OCI-LY1 (cell line): Measurements from ENCODE around the gene HLTF.

Source experiments
- H2AFZ ChIP-seq: fragments of 200-600 bp; sonication (generic), shearing (Covaris generic); 2 replicates; pipeline ENCODE4 v1.6.0; 2014; ENCODE audit warnings: antibody characterized with exemption, mild to moderate bottlenecking, low read length
- H3F3A ChIP-seq: fragments of 200-600 bp; sonication (generic), shearing (Covaris generic); 2 replicates; pipeline ENCODE4 v1.6.0; 2014; ENCODE audit warnings: mild to moderate bottlenecking, antibody characterized with exemption, low read length, moderate library complexity; ENCODE audit not compliant: insufficient read depth
- H3K27ac ChIP-seq: fragments of 200-600 bp; sonication (generic); 2 replicates; pipeline ENCODE4 v1.5.1; 2014; ENCODE audit warnings: low read length, mixed run types, mild to moderate bottlenecking, low read depth; ENCODE audit not compliant: poor library complexity, severe bottlenecking
- H3K27me3 ChIP-seq: fragments of 200-600 bp; sonication (generic); 2 replicates; pipeline ENCODE4 v1.6.0; 2014; ENCODE audit warnings: antibody characterized with exemption, mild to moderate bottlenecking, low read length, moderate library complexity; ENCODE audit not compliant: insufficient read depth
- H3K36me3 ChIP-seq: fragments of 200-600 bp; sonication (generic); 2 replicates; pipeline ENCODE4 v1.6.1; 2014; ENCODE audit warnings: mild to moderate bottlenecking, antibody characterized with exemption, low read length, moderate library complexity, mixed read lengths; ENCODE audit not compliant: insufficient read depth
- H3K4me1 ChIP-seq: fragments of 200-600 bp; sonication (generic); 2 replicates; pipeline ENCODE4 v1.5.1; 2014; ENCODE audit warnings: mild to moderate bottlenecking, low read length, moderate library complexity; ENCODE audit not compliant: insufficient read depth, severe bottlenecking
- H3K4me2 ChIP-seq: fragments of 200-600 bp; sonication (generic), shearing (Covaris generic); 2 replicates; pipeline ENCODE4 v1.6.1; 2014; ENCODE audit warnings: low read length
- H3K4me3 ChIP-seq: fragments of 200-600 bp; sonication (generic); 2 replicates; pipeline ENCODE4 v1.5.1; 2014; ENCODE audit warnings: low read length, low read depth, mild to moderate bottlenecking, mixed read lengths; ENCODE audit not compliant: poor library complexity, severe bottlenecking
- H3K79me2 ChIP-seq: fragments of 200-600 bp; shearing (Covaris generic); 2 replicates; pipeline ENCODE4 v1.6.1; 2016; ENCODE audit warnings: mixed run types, low read length, mixed read lengths; ENCODE audit not compliant: insufficient read depth
- H3K9ac ChIP-seq: fragments of 200-600 bp; sonication (generic), shearing (Covaris generic); 2 replicates; pipeline ENCODE4 v1.6.1; 2014; ENCODE audit warnings: mild to moderate bottlenecking, low read length, mixed read lengths
- H3K9me2 ChIP-seq: fragments of 200-600 bp; sonication (generic), shearing (Covaris generic); 2 replicates; pipeline ENCODE4 v1.6.1; 2014; ENCODE audit warnings: low read depth, mild to moderate bottlenecking, low read length, mixed read lengths
- H3K9me3 ChIP-seq: fragments of 200-600 bp; shearing (Covaris generic); 2 replicates; pipeline ENCODE4 v1.6.1; 2014; ENCODE audit warnings: low read length, mixed read lengths
- H4K20me1 ChIP-seq: fragments of 200-600 bp; sonication (generic), shearing (Covaris generic); 2 replicates; pipeline ENCODE4 v1.6.0; 2016; ENCODE audit warnings: mild to moderate bottlenecking, low read length; ENCODE audit not compliant: insufficient read depth
- CTCF ChIP-seq: fragments of 200-600 bp; sonication (generic), shearing (Covaris generic); IDR thresholded peaks from 2 replicates; pipeline ENCODE4 v1.5.1; 2017; ENCODE audit warnings: mild to moderate bottlenecking, antibody characterized with exemption, low read length, moderate library complexity, mixed read lengths
- EZH2 ChIP-seq: fragments of 200-600 bp; sonication (generic), shearing (Covaris generic); IDR thresholded peaks from 2 replicates; pipeline ENCODE4 v1.8.0; 2017; ENCODE audit warnings: borderline replicate concordance, mixed run types, mild to moderate bottlenecking, antibody characterized with exemption, low read length, moderate library complexity, mixed read lengths

HLTF gene

DNA sequence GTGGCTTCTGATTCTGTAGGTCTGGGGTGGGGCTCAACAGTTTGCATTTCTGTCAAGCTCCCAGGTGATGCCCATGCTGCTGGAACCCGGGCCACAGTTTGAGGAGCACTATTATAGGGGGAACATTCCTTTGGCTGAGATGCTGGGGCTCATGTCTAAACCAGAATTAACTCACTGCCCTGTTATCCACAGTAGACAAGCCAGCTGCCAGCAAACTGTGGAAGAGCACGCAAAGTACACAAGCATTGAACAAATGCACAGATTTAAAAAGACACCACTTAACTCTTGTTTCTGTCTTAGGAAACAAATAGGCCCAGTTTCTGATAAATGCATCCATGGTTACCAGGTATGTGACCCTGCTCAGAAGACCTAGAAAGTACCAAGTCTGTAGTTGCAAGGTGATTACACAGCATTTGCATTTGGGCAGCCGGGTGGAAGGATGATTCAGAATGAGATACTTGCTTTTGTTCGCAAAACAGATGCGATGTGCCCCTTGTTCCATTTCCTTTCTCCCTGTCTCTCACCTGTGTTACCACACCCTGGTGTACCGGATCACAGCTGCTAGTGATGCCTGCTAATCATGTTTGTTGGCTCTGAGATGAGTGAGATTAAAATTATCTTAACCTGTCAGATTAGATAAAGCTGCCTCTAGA, 82.6 kb downstream of the HLTF start:
- Histone ChIP-seq H3K27me3 (no peaks in the 10 kb centered on the region), H3K36me3 (peaks cover 70% of the 10 kb centered on the region; the same call in 1 of the 2 replicates), H3K9me2 (no peaks in the 10 kb centered on the region), H3K4me2 (peak overlapping the region; percentile 6; the same call in 1 of the 2 replicates), H3K9ac (no peak overlapping the region), H3K79me2 (no peaks in the 10 kb centered on the region), H4K20me1 (no peaks in the 10 kb centered on the region), H3K27ac (no peak overlapping the region), H3F3A (no peaks in the 10 kb centered on the region), H3K4me1 (peaks cover 14% of the 10 kb centered on the region), H3K9me3 (no peaks in the 10 kb centered on the region), H2AFZ (no peak overlapping the region), H3K4me3 (no peak overlapping the region)
- TF ChIP-seq CTCF (no peak), EZH2 (no peak)

- Histone ChIP-seq H3K79me2 (no peaks in the 10 kb centered on the region), H3K4me1 (peaks cover 16% of the 10 kb centered on the region), H3K4me2 (no peak overlapping the region), H3K9me2 (no peaks in the 10 kb centered on the region), H4K20me1 (no peaks in the 10 kb centered on the region), H3K27ac (no peak overlapping the region), H3K9ac (no peak overlapping the region), H3K27me3 (no peaks in the 10 kb centered on the region), H2AFZ (no peak overlapping the region), H3K36me3 (peaks cover 67% of the 10 kb centered on the region), H3K4me3 (no peak overlapping the region), H3F3A (no peaks in the 10 kb centered on the region), H3K9me3 (no peaks in the 10 kb centered on the region)
- TF ChIP-seq EZH2 (no peak), CTCF (no peak)
These were observed 84.6 kb downstream of the HLTF start for GRCh38 chr3:149001727-149002126.

DNA sequence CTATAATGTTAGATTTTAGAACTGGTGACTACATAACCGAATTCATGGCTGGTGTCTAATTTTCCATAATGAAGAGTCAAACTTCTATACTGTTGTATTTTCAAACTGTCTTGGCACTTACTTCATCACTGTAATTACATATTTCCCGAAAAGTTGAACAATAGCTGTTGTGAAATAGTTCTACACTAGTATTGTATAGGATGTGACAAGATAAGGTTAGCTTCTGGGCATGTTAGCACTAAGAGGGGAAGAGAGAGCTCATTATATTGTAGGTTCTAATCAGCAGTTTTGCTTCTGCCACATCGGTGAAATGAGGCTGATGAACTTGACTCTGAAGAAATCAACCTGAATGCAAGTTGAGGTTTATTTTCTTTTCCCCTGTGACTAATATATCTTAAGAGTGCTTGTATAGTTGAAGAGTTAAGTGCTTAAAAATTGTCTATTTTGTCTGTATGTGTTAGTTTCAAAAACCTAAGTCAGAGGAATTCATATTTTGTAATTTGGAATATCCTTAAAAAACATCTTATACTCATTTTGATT, 86.1 kb downstream of the HLTF start:
- Histone ChIP-seq H3K4me2 (no peak overlapping the region), H3K4me3 (no peak overlapping the region), H4K20me1 (no peaks in the 10 kb centered on the region), H3K4me1 (peaks cover 16% of the 10 kb centered on the region), H3K79me2 (no peaks in the 10 kb centered on the region), H2AFZ (no peak overlapping the region), H3K27me3 (no peaks in the 10 kb centered on the region), H3K9ac (no peak overlapping the region), H3K9me2 (no peaks in the 10 kb centered on the region), H3K36me3 (peaks cover 73% of the 10 kb centered on the region), H3K27ac (no peak overlapping the region), H3F3A (no peaks in the 10 kb centered on the region), H3K9me3 (no peaks in the 10 kb centered on the region)
- TF ChIP-seq EZH2 (no peak), CTCF (no peak)
